Muscle layer of colon (tissue), 2 donors: ENCODE measurements around the gene KRTAP10-3.
"Not testable (repeated sequence)": the region's sequence is repeated elsewhere in the genome, so short reads cannot be mapped to it uniquely, and the experiment has no call there.

ENCODE experiments used
- H3K27ac ChIP-seq: one replicate; pipeline ENCODE4 v1.7.0; 2013; ENCODE audit warnings: low read depth, mild to moderate bottlenecking, low read length, moderate library complexity
- H3K27me3 ChIP-seq, 2 donors: one replicate each; pipeline ENCODE4 v1.7.0; 2013; ENCODE audit warnings: low read length in 2 of 2, mild to moderate bottlenecking in 2 of 2; ENCODE audit not compliant: insufficient read depth in 2 of 2, control insufficient read depth in 1 of 2
- H3K36me3 ChIP-seq: one replicate; pipeline ENCODE4 v1.7.0; 2013; ENCODE audit warnings: mild to moderate bottlenecking, low read length; ENCODE audit not compliant: insufficient read depth
- H3K4me1 ChIP-seq: one replicate; pipeline ENCODE4 v1.7.0; 2013; ENCODE audit warnings: mild to moderate bottlenecking, low read length; ENCODE audit not compliant: insufficient read depth
- H3K4me3 ChIP-seq, 2 donors: one replicate each; pipeline ENCODE4 v1.7.0; 2013; ENCODE audit warnings: low read length in 2 of 2, low read depth in 1 of 2, mild to moderate bottlenecking in 1 of 2, moderate library complexity in 1 of 2
- H3K9ac ChIP-seq: one replicate; pipeline ENCODE4 v1.7.0; 2013; ENCODE audit warnings: low read length
- H3K9me3 ChIP-seq: one replicate; pipeline ENCODE4 v1.7.0; 2013; ENCODE audit warnings: mild to moderate bottlenecking, low read length
- donor health status: abdominal sarcoma.
- donor health status: Adenocarcinoma of cecum.

The KRTAP10-3 gene, protein sequence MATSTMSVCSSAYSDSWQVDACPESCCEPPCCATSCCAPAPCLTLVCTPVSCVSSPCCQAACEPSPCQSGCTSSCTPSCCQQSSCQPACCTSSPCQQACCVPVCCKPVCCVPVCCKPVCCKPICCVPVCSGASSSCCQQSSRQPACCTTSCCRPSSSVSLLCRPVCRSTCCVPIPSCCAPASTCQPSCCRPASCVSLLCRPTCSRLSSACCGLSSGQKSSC

DNA sequence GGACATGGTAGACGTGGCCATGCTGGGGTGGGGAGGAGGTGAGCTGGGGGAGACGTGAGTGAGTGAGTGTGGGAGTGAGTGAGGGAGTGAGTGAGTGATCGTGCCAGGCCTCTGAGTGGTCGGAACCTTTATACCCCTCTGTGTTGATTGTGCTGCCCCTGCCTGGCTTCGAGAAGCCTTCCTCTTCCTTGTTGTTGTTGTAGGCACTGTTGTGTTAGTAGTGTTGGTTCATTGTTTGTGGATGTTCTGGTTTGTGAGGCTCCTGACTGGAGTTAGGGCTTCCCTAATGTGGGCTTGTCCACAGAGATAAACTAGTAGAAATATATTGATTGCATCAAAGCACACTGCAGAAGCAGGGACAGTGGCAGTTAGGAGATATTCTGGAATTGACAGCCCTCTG is at the start of gene KRTAP10-3:
KRTAP10-3 (minus strand) TSS at position 101 of the 400 bp plus-strand sequence; CDS start at position 21, 80 bp downstream.
- Histone ChIP-seq H3K4me1 (no peaks in the 10 kb centered on the region), H3K4me3 (no peak within 1 kb of the TSS), H3K27me3 (peaks cover 0 to 5% of the 10 kb centered on the region in 2 donors), H3K9ac (no peak within 1 kb of the TSS), H3K27ac (no peak within 1 kb of the TSS), H3K36me3 (no peaks in the 10 kb centered on the region), H3K9me3 (no peaks in the 10 kb centered on the region)

- Histone ChIP-seq H3K9ac (no peak overlapping the region), H3K9me3 (peaks cover 7% of the 10 kb centered on the region), H3K4me1 (no peaks in the 10 kb centered on the region), H3K4me3 (no peak overlapping the region), H3K27me3 (peaks cover 0 to 11% of the 10 kb centered on the region in 2 donors), H3K27ac (no peak overlapping the region), H3K36me3 (no peaks in the 10 kb centered on the region)
Measured at GRCh38 chr21:44606495-44606894, 47.9 kb upstream of the KRTAP10-3 start.

GRCh38 chr21:44603911-44604310 is 45.3 kb upstream of the KRTAP10-3 start:
- no peaks in the 10 kb centered on the region for H3K4me1 ChIP-seq
- H3K27ac ChIP-seq = no peak overlapping the region
- peaks cover 0 to 19% of the 10 kb centered on the region in 2 donors for H3K27me3 ChIP-seq
- H3K4me3 ChIP-seq = no peak overlapping the region
- H3K36me3 ChIP-seq = no peaks in the 10 kb centered on the region
- H3K9ac ChIP-seq = no peak overlapping the region
- H3K9me3 ChIP-seq = peaks cover 7% of the 10 kb centered on the region

GRCh38 chr21:44603109-44603875 is 44.7 kb upstream of the KRTAP10-3 start:
- no peaks in the 10 kb centered on the region for H3K36me3 ChIP-seq
- no peak overlapping the region for H3K9ac ChIP-seq
- H3K27me3 ChIP-seq = peaks cover 0 to 19% of the 10 kb centered on the region in 2 donors

GRCh38 chr21:44602463-44602850 is 43.9 kb upstream of the KRTAP10-3 start:
- peaks cover 0 to 19% of the 10 kb centered on the region in 2 donors for H3K27me3 ChIP-seq
- no peaks in the 10 kb centered on the region for H3K4me1 ChIP-seq
- no peaks in the 10 kb centered on the region for H3K36me3 ChIP-seq
- no peak overlapping the region for H3K9ac ChIP-seq
- H3K27ac ChIP-seq = no peak overlapping the region
- no peak overlapping the region for H3K4me3 ChIP-seq
- H3K9me3 ChIP-seq = peaks cover 7% of the 10 kb centered on the region

More at GRCh38 chr21:44603109-44603875, 44.7 kb upstream of the KRTAP10-3 start:
- Histone ChIP-seq H3K4me3 (no peak overlapping the region), H3K27ac (no peak overlapping the region), H3K9me3 (peaks cover 7% of the 10 kb centered on the region), H3K4me1 (no peaks in the 10 kb centered on the region)

DNA sequence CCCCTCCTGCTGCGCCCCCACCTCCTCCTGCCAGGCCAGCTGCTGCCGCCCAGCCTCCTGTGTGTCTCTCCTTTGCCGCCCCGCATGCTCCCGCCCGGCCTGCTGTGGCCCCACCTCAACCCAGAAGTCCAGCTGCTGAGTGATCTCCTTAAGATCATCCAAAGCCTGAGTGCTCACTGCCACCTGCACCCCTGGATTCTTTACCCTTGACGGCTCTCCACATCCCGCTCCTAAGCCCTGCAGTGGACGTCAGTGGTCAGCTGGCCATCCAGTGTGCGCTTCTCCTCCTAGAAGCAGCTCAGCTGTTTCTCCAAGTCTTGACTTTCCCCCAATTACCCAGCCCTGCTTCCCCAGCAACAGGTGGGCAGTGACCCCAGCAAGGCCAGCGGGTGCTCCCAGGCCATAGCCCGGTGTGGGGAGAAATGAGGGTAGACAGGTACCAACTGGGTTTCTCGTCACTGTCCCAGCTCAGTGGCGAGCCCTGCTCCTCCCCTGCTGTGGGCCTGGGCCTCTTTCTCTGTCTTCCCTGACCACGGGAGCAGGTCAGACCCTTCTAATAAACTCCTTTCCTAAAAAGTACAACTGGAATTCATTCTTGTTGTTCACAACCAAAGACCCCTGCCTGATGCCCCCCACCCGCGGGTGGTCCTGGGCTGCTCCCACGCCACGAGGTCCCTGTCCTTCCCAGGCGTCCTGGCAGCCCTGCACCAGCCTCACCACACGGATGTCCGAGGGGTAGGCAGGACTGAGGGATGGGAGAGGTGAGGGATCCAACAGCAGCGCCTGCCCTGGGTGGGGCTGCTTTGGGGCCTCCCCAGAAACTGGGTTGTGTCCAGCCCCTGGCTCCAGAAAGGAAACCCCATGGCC is 43.2 kb upstream of the KRTAP10-3 start:
- Histone ChIP-seq H3K27ac (no peak overlapping the region), H3K36me3 (no peaks in the 10 kb centered on the region), H3K4me3 (no peak overlapping the region), H3K9me3 (peaks cover 7% of the 10 kb centered on the region), H3K4me1 (no peaks in the 10 kb centered on the region), H3K27me3 (peaks cover 0 to 19% of the 10 kb centered on the region in 2 donors), H3K9ac (no peak overlapping the region)

- H3K27me3 ChIP-seq = peaks cover 0 to 19% of the 10 kb centered on the region in 2 donors
Measured at GRCh38 chr21:44601091-44601490, 42.5 kb upstream of the KRTAP10-3 start.

GRCh38 chr21:44600118-44600978 is 41.8 kb upstream of the KRTAP10-3 start, which contains the start of gene KRTAP10-7:
KRTAP10-7 (plus strand) TSS chr21:44600597; CDS start chr21:44600622, 25 bp downstream.
- H3K27me3 ChIP-seq = peaks cover 0 to 19% of the 10 kb centered on the region in 2 donors
- not testable (repeated sequence) for H3K9me3 ChIP-seq, H3K36me3 ChIP-seq, H3K9ac ChIP-seq, H3K4me3 ChIP-seq, H3K4me1 ChIP-seq, H3K27ac ChIP-seq

More at GRCh38 chr21:44601091-44601490, 42.5 kb upstream of the KRTAP10-3 start:
- not testable (repeated sequence) for H3K27ac ChIP-seq, H3K9ac ChIP-seq, H3K9me3 ChIP-seq, H3K4me1 ChIP-seq, H3K36me3 ChIP-seq, H3K4me3 ChIP-seq

DNA sequence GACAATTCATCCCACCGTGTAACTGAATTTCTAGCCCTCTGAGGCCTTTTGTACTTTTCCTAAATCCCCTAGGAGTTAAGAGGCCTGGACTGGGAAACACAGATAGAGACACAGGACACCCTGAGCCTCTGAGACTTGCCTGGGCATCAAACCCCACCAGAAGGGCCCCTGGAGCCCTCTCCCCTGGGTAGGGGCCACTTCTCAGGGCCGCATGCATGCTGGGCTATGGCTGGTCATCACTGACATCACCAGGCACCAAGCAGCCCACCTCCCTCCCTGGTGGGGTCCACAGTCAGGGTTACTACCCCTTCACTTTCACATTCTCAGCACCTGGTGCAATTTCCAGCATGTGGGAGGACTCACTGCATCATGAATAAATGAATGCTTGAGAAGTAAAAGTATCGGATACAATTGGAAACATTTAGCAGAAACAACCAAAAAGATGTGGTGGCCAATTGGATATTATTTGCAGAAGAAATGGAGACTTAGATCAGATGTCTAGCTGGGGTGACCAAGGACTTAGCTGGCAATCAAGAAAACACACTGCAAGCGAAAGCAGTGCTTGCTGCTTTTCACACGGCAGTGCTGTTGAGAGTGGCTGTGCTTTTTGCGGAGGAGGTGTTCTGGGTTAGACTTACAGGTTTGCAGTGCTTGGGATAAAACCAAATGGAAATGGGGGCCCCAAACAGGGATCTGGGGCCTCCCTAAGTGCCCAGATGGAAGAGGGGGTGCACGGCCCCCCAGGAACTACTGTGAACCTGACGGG is 40.9 kb upstream of the KRTAP10-3 start:
- H3K9me3 ChIP-seq = peaks cover 6% of the 10 kb centered on the region
- H3K9ac ChIP-seq = no peak overlapping the region
- no peaks in the 10 kb centered on the region for H3K4me1 ChIP-seq
- no peak overlapping the region for H3K27ac ChIP-seq
- peaks cover 0 to 19% of the 10 kb centered on the region in 2 donors for H3K27me3 ChIP-seq
- H3K4me3 ChIP-seq = no peak overlapping the region
- no peaks in the 10 kb centered on the region for H3K36me3 ChIP-seq

DNA sequence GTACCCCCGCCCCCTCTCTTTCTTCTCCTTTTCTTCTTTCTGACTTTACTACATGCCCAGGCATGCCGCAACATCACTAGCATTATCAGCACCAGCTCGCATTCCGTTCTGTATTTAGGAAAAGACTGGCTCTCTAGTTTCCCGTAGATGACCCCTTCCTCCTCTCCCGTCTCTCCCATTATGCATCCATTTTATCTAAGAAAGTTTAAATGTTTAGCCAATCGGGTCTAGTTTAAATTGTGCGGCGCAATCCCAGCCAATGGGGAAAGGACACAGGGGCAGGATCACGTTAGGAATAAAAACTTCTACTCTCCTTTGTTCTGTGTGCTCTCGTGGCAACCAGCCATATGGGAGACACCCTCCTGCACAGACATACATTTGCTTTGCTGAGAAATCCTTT is 39.5 kb upstream of the KRTAP10-3 start:
- H3K4me1 ChIP-seq = no peaks in the 10 kb centered on the region
- no peak overlapping the region for H3K9ac ChIP-seq
- H3K4me3 ChIP-seq = no peak overlapping the region
- no peaks in the 10 kb centered on the region for H3K9me3 ChIP-seq
- no peaks in the 10 kb centered on the region for H3K36me3 ChIP-seq
- no peak overlapping the region for H3K27ac ChIP-seq
- H3K27me3 ChIP-seq = peaks cover 0 to 22% of the 10 kb centered on the region in 2 donors
